Endodermal cell (in vitro differentiated cells): ENCODE measurements around the gene BEST4. TPM values are rescaled to one million over a fixed set of nuclear protein-coding genes. Genes with fewer than 3 reads are reported as not detected.
"Not testable (repeated sequence)": the region's sequence is repeated elsewhere in the genome, so short reads cannot be mapped to it uniquely, and the experiment has no call there.

ENCODE experiments used
- DNase-seq: peaks from one replicate; pipeline ENCODE4 v3.0.0-alpha.2; 2017
- H3K27ac ChIP-seq: 2 replicates; pipeline ENCODE4 v1.5.1; 2013; ENCODE audit warnings: mild to moderate bottlenecking, low read depth, low read length, moderate library complexity
- H3K27me3 ChIP-seq: 2 replicates; pipeline ENCODE4 v1.6.1; 2013; ENCODE audit warnings: mild to moderate bottlenecking, low read length, moderate library complexity; ENCODE audit not compliant: insufficient read depth, control insufficient read depth, poor library complexity, severe bottlenecking
- H3K36me3 ChIP-seq: 2 replicates; pipeline ENCODE4 v1.7.0; 2013; ENCODE audit warnings: mild to moderate bottlenecking, low read length, moderate library complexity; ENCODE audit not compliant: control insufficient read depth, insufficient read depth
- H3K4me1 ChIP-seq: one replicate; pipeline ENCODE4 v1.7.0; 2013; ENCODE audit warnings: low read length; ENCODE audit not compliant: control insufficient read depth, insufficient read depth
- H3K4me3 ChIP-seq: 2 replicates; pipeline ENCODE4 v1.5.1; 2013; ENCODE audit warnings: mild to moderate bottlenecking, low read length, moderate library complexity
- H3K9ac ChIP-seq: 2 replicates; pipeline ENCODE4 v1.6.1; 2013; ENCODE audit warnings: mild to moderate bottlenecking, low read length, moderate library complexity; ENCODE audit not compliant: poor library complexity, severe bottlenecking; ENCODE audit errors: extremely low read depth
- H3K9me3 ChIP-seq: 2 replicates; pipeline ENCODE4 v1.6.1; 2013; ENCODE audit warnings: mild to moderate bottlenecking, low read length, moderate library complexity; ENCODE audit not compliant: control insufficient read depth
- H3K27ac Mint-ChIP-seq: 2 replicates; pipeline ENCODE4 v1.8.0; 2020; ENCODE audit warnings: mixed read lengths
- H3K27me3 Mint-ChIP-seq: 2 replicates; pipeline ENCODE4 v1.8.0; 2021; ENCODE audit warnings: mild to moderate bottlenecking, mixed read lengths; ENCODE audit not compliant: insufficient read depth
- H3K36me3 Mint-ChIP-seq: 2 replicates; pipeline ENCODE4 v1.8.0; 2020; ENCODE audit warnings: low read depth, mixed read lengths
- H3K4me1 Mint-ChIP-seq: 2 replicates; pipeline ENCODE4 v1.8.0; 2020; ENCODE audit warnings: mixed read lengths
- H3K4me3 Mint-ChIP-seq: 2 replicates; pipeline ENCODE4 v1.8.0; 2020; ENCODE audit warnings: mild to moderate bottlenecking, moderate library complexity, mixed read lengths
- H3K9me3 Mint-ChIP-seq: 2 replicates; pipeline ENCODE4 v1.8.0; 2020; ENCODE audit warnings: mild to moderate bottlenecking, mixed read lengths
- CTCF ChIP-seq: fragments of 200-600 bp; sonication (generic); conservative IDR thresholded peaks from 2 replicates; pipeline ENCODE4 v1.5.0; 2021; ENCODE audit warnings: antibody characterized with exemption, mild to moderate bottlenecking
- WGBS, 2 experiments: methylation state at CpG; one replicate each; pipeline versions ENCODE4 v1.1.5 to v1.1.7; 2013; ENCODE audit warnings: missing lambda C conversion rate in 2 of 2, mixed read lengths in 1 of 2; ENCODE audit not compliant: insufficient coverage in 1 of 2, insufficient read length in 1 of 2; 5-methylcytosine and 5-hydroxymethylcytosine counted together
- total RNA-seq, 2 donors: library from RNA; stranded (reverse); fragmentation: NEBNext Ultra II Directional in 1 of 2; extraction: Animal tissue kit (Norgen Biotek cat#: 25700) in 1 of 2; gene quantifications; 2 replicates in 1 of 2; 3 replicates in 1 of 2; pipeline ENCODE4 v1.2.1, GENCODE V29; 2021

BEST4 gene
- total RNA-seq, 2 donors from 2014 or later = 1.6 to 2.3 TPM

GRCh38 chr1:44739307-44740178, 48.4 kb downstream of the BEST4 start, which contains the start of gene KIF2C:
Gene KIF2C, plus strand, starts transcription at chr1:44739837. Its CDS starts 96 bp downstream, at chr1:44739933.
- Mint-ChIP-seq H3K27me3 (peaks cover 2% of the 10 kb centered on the region), H3K27ac (peak within 1 kb of the TSS; percentile 99), H3K9me3 (peaks cover 7% of the 10 kb centered on the region), H3K36me3 (peaks cover 25% of the 10 kb centered on the region), H3K4me3 (peak within 1 kb of the TSS; percentile 95), H3K4me1 (peaks cover 7% of the 10 kb centered on the region)
- no peak for TF ChIP-seq CTCF
- peak within 1 kb of the TSS; percentile 90 for H3K9ac ChIP-seq
- peaks cover 23% of the 10 kb centered on the region for H3K36me3 ChIP-seq
- 3 to 12% methylated on average over 19 to 57 of the region's 57 CpGs for WGBS, 2 experiments
- no peaks in the 10 kb centered on the region for H3K9me3 ChIP-seq
- H3K27me3 ChIP-seq = no peaks in the 10 kb centered on the region
- H3K4me1 ChIP-seq = no peaks in the 10 kb centered on the region
- peak; percentile 98 for DNase-seq
- peak within 1 kb of the TSS; percentile 100 for H3K4me3 ChIP-seq
- H3K27ac ChIP-seq = peak within 1 kb of the TSS; percentile 1

GRCh38 chr1:44738953-44739306, 49.0 kb downstream of the BEST4 start:
- not testable (repeated sequence) for H3K27me3 Mint-ChIP-seq, H3K4me1 ChIP-seq, H3K27me3 ChIP-seq, H3K9me3 Mint-ChIP-seq, H3K4me1 Mint-ChIP-seq, DNase-seq, H3K9me3 ChIP-seq
- H3K36me3 ChIP-seq = peaks cover 17% of the 10 kb centered on the region
- Mint-ChIP-seq H3K4me3 (peak overlapping the region; percentile 95), H3K27ac (peak overlapping the region; percentile 99), H3K36me3 (peaks cover 20% of the 10 kb centered on the region)
- peak overlapping the region; percentile 1 for H3K27ac ChIP-seq
- H3K4me3 ChIP-seq = peak overlapping the region; percentile 100
- peak overlapping the region; percentile 12 for H3K9ac ChIP-seq
- 100% methylated on average over 1 of the region's 1 CpG; no CpG with 5 or more reads in 1 of the 2 experiments for whole genome bisulfite sequencing, 2 experiments

DNA sequence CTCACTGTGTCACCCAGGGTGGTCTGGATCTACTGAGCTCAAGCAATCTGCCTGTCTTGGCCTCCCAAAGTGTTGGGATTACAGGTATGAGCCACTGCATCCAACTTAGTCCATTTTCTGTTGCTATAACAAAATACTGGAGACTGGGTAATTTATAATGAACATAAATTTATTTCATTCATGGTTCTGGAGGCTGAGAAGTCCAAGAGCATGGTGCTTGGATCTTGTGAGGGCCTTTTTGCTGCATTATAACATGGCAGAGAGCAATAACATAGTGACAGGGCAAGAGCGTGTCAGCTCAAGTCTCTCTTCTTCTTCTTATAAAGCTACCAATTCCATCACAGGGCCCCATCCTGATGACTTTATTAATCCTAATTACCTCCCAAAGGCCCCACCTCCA, 52.0 kb downstream of the BEST4 start:
- H3K27me3 ChIP-seq = no peaks in the 10 kb centered on the region
- H3K27ac ChIP-seq = no peak overlapping the region
- TF ChIP-seq CTCF = no peak
- DNase-seq = no peak
- no peak overlapping the region for H3K4me3 ChIP-seq
- no peaks in the 10 kb centered on the region for H3K9me3 ChIP-seq
- Mint-ChIP-seq H3K4me1 (peaks cover 3% of the 10 kb centered on the region), H3K36me3 (peaks cover 6% of the 10 kb centered on the region), H3K27ac (no peak overlapping the region), H3K27me3 (peaks cover 2% of the 10 kb centered on the region), H3K9me3 (peaks cover 7% of the 10 kb centered on the region), H3K4me3 (no peak overlapping the region)
- H3K9ac ChIP-seq = no peak overlapping the region
- H3K4me1 ChIP-seq = no peaks in the 10 kb centered on the region
- H3K36me3 ChIP-seq = no peaks in the 10 kb centered on the region
- 100% methylated on average over 1 of the region's 1 CpG; no CpG with 5 or more reads in 1 of the 2 experiments for WGBS, 2 experiments
